Measurements from ENCODE around the gene ADGRA3. TPM values are rescaled to one million over a fixed set of nuclear protein-coding genes. Genes with fewer than 3 reads are reported as not detected.

The ADGRA3 gene
- total and polyA plus RNA-seq, 2 experiments from 2014 or later = 16.2 to 73.9 TPM

DNA sequence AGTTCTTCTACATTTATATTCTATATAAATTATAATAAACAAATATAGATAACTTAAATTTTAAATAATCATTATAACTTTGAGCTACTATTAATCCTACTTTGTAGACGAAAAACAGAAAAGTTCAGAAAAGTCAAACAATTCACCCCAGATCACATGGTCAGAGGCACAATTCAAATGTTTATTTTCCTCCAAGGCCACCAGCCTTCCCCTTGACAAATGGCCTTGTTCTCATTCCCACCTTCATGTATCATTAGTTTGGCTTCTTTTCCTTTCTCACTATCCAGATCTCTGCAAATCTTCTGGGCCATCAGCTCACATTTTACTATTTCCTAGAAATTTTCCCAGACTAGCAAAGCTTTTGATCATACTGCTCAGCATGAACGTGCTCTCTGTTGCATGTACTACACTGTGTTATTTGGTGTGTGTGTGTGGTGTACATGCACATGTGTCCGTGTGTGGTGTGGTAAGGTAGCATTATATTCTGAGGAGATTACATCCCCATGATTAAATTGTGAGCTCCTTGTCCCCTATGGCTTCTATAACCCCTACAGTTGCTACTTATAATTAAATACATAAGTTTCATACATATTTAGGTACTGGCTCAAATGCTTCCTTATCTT, 61.5 kb downstream of the ADGRA3 start:
- H3K4me1 Mint-ChIP-seq = peaks cover 25% of the 10 kb centered on the region
- no peak overlapping the region for H3K4me2 ChIP-seq
- no peak overlapping the region for H2AFZ ChIP-seq
- H3K79me2 ChIP-seq (replicated peaks; ENCODE audit: insufficient read depth) = peaks cover 11% of the 10 kb centered on the region
- peaks cover 11% of the 10 kb centered on the region; the same call in 1 of the 2 replicates for H3K4me1 ChIP-seq (ENCODE audit: insufficient read depth)
- ATAC-seq = no peak
- peak overlapping the region; percentile 63; the same call in 1 of the 2 replicates for H3K27ac ChIP-seq (ENCODE audit: low read depth)
- H4K20me1 ChIP-seq (replicated peaks; ENCODE audit: insufficient read depth) = peaks cover 10% of the 10 kb centered on the region
- H3K4me3 ChIP-seq = no peak overlapping the region
- no peaks in the 10 kb centered on the region for H3F3A ChIP-seq (replicated peaks; ENCODE audit: low read depth)
- H3K4me3 Mint-ChIP-seq = no peak overlapping the region
- H3K36me3 Mint-ChIP-seq (ENCODE audit: low read depth) = peaks cover 12% of the 10 kb centered on the region; the same call in 2 of the 3 replicates
- TF ChIP-seq POLR2AphosphoS5 (IDR thresholded peaks at IDR 0.05; ENCODE audit: low read depth) (no peak), ZNF114 (CRISPR knock-in tag; IDR thresholded peaks at IDR 0.05) (no peak), NANOG (IDR thresholded peaks at IDR 0.05; ENCODE audit: borderline replicate concordance) (no peak), EZH2 (IDR thresholded peaks at IDR 0.05; ENCODE audit: low read depth, unreplicated experiment) (no peak), STAT1 (IDR thresholded peaks at IDR 0.05; ENCODE audit: unreplicated experiment) (no peak), ZNF331 (CRISPR knock-in tag; IDR thresholded peaks at IDR 0.05; ENCODE audit: low read depth) (no peak), CREB1 (CRISPR knock-in tag; IDR thresholded peaks at IDR 0.05; ENCODE audit: low read depth) (no peak), JUNB (IDR thresholded peaks at IDR 0.05; ENCODE audit: unreplicated experiment) (no peak), EZH2phosphoT487 (IDR thresholded peaks at IDR 0.05; ENCODE audit: unreplicated experiment) (no peak)
- TF ChIP-seq, protein P1, sequence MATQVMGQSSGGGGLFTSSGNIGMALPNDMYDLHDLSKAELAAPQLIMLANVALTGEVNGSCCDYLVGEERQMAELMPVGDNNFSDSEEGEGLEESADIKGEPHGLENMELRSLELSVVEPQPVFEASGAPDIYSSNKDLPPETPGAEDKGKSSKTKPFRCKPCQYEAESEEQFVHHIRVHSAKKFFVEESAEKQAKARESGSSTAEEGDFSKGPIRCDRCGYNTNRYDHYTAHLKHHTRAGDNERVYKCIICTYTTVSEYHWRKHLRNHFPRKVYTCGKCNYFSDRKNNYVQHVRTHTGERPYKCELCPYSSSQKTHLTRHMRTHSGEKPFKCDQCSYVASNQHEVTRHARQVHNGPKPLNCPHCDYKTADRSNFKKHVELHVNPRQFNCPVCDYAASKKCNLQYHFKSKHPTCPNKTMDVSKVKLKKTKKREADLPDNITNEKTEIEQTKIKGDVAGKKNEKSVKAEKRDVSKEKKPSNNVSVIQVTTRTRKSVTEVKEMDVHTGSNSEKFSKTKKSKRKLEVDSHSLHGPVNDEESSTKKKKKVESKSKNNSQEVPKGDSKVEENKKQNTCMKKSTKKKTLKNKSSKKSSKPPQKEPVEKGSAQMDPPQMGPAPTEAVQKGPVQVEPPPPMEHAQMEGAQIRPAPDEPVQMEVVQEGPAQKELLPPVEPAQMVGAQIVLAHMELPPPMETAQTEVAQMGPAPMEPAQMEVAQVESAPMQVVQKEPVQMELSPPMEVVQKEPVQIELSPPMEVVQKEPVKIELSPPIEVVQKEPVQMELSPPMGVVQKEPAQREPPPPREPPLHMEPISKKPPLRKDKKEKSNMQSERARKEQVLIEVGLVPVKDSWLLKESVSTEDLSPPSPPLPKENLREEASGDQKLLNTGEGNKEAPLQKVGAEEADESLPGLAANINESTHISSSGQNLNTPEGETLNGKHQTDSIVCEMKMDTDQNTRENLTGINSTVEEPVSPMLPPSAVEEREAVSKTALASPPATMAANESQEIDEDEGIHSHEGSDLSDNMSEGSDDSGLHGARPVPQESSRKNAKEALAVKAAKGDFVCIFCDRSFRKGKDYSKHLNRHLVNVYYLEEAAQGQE (IDR thresholded peaks at IDR 0.05; ENCODE audit: unreplicated experiment) = no peak
- TF ChIP-seq, protein P2, sequence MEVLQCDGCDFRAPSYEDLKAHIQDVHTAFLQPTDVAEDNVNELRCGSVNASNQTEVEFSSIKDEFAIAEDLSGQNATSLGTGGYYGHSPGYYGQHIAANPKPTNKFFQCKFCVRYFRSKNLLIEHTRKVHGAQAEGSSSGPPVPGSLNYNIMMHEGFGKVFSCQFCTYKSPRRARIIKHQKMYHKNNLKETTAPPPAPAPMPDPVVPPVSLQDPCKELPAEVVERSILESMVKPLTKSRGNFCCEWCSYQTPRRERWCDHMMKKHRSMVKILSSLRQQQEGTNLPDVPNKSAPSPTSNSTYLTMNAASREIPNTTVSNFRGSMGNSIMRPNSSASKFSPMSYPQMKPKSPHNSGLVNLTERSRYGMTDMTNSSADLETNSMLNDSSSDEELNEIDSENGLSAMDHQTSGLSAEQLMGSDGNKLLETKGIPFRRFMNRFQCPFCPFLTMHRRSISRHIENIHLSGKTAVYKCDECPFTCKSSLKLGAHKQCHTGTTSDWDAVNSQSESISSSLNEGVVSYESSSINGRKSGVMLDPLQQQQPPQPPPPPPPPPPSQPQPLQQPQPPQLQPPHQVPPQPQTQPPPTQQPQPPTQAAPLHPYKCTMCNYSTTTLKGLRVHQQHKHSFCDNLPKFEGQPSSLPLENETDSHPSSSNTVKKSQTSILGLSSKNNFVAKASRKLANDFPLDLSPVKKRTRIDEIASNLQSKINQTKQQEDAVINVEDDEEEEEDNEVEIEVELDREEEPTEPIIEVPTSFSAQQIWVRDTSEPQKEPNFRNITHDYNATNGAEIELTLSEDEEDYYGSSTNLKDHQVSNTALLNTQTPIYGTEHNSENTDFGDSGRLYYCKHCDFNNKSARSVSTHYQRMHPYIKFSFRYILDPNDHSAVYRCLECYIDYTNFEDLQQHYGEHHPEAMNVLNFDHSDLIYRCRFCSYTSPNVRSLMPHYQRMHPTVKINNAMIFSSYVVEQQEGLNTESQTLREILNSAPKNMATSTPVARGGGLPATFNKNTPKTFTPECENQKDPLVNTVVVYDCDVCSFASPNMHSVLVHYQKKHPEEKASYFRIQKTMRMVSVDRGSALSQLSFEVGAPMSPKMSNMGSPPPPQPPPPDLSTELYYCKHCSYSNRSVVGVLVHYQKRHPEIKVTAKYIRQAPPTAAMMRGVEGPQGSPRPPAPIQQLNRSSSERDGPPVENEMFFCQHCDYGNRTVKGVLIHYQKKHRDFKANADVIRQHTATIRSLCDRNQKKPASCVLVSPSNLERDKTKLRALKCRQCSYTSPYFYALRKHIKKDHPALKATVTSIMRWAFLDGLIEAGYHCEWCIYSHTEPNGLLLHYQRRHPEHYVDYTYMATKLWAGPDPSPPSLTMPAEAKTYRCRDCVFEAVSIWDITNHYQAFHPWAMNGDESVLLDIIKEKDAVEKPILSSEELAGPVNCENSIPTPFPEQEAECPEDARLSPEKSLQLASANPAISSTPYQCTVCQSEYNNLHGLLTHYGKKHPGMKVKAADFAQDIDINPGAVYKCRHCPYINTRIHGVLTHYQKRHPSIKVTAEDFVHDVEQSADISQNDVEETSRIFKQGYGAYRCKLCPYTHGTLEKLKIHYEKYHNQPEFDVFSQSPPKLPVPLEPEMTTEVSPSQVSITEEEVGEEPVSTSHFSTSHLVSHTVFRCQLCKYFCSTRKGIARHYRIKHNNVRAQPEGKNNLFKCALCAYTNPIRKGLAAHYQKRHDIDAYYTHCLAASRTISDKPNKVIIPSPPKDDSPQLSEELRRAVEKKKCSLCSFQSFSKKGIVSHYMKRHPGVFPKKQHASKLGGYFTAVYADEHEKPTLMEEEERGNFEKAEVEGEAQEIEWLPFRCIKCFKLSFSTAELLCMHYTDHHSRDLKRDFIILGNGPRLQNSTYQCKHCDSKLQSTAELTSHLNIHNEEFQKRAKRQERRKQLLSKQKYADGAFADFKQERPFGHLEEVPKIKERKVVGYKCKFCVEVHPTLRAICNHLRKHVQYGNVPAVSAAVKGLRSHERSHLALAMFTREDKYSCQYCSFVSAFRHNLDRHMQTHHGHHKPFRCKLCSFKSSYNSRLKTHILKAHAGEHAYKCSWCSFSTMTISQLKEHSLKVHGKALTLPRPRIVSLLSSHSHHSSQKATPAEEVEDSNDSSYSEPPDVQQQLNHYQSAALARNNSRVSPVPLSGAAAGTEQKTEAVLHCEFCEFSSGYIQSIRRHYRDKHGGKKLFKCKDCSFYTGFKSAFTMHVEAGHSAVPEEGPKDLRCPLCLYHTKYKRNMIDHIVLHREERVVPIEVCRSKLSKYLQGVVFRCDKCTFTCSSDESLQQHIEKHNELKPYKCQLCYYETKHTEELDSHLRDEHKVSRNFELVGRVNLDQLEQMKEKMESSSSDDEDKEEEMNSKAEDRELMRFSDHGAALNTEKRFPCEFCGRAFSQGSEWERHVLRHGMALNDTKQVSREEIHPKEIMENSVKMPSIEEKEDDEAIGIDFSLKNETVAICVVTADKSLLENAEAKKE (CRISPR knock-in tag; IDR thresholded peaks at IDR 0.05) = no peak
- TF ChIP-seq, protein P3, sequence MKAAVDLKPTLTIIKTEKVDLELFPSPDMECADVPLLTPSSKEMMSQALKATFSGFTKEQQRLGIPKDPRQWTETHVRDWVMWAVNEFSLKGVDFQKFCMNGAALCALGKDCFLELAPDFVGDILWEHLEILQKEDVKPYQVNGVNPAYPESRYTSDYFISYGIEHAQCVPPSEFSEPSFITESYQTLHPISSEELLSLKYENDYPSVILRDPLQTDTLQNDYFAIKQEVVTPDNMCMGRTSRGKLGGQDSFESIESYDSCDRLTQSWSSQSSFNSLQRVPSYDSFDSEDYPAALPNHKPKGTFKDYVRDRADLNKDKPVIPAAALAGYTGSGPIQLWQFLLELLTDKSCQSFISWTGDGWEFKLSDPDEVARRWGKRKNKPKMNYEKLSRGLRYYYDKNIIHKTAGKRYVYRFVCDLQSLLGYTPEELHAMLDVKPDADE (IDR thresholded peaks at IDR 0.05) = no peak
- TF ChIP-seq, protein P4, sequence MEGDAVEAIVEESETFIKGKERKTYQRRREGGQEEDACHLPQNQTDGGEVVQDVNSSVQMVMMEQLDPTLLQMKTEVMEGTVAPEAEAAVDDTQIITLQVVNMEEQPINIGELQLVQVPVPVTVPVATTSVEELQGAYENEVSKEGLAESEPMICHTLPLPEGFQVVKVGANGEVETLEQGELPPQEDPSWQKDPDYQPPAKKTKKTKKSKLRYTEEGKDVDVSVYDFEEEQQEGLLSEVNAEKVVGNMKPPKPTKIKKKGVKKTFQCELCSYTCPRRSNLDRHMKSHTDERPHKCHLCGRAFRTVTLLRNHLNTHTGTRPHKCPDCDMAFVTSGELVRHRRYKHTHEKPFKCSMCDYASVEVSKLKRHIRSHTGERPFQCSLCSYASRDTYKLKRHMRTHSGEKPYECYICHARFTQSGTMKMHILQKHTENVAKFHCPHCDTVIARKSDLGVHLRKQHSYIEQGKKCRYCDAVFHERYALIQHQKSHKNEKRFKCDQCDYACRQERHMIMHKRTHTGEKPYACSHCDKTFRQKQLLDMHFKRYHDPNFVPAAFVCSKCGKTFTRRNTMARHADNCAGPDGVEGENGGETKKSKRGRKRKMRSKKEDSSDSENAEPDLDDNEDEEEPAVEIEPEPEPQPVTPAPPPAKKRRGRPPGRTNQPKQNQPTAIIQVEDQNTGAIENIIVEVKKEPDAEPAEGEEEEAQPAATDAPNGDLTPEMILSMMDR (conservative IDR thresholded peaks at IDR 0.05; ENCODE audit: low read depth in 2 of 2) = no peak
- H3K27me3 ChIP-seq (ENCODE audit: insufficient read depth) = no peaks in the 10 kb centered on the region
- no peak for DNase-seq (ENCODE audit: low spot score)
- H3K27ac Mint-ChIP-seq = no peak overlapping the region
- no peaks in the 10 kb centered on the region; the same call in 1 of the 2 replicates for H3K36me3 ChIP-seq (ENCODE audit: insufficient read depth)
- no peaks in the 10 kb centered on the region for H3K27me3 Mint-ChIP-seq (ENCODE audit: insufficient read depth, low read depth, poor library complexity)
- H3K9me2 ChIP-seq (ENCODE audit: insufficient read depth) = no peaks in the 10 kb centered on the region
- no peaks in the 10 kb centered on the region for H3K9me3 Mint-ChIP-seq

Data from GM23338 (cell line).